Fibroblast of peridontal ligament (primary cell): Measurements from ENCODE around the gene AKAP6.
"Not testable (repeated sequence)": the region's sequence is repeated elsewhere in the genome, so short reads cannot be mapped to it uniquely, and the experiment has no call there.

ENCODE experiments used
- DNase-seq: peaks from one replicate; pipeline ENCODE4 v3.0.0-alpha.2; 2010; ENCODE audit errors: extremely low read depth

AKAP6 gene

GRCh38 chr14:32447371-32447770, 118.3 kb downstream of the AKAP6 start:
- DNase-seq, result no peak

GRCh38 chr14:32449648-32450047, 120.5 kb downstream of the AKAP6 start:
- no peak for DNase-seq

- DNase-seq, result no peak
Observed at GRCh38 chr14:32450919-32451675, 122.0 kb downstream of the AKAP6 start.

GRCh38 chr14:32453857-32454810, 125.0 kb downstream of the AKAP6 start:
- no peak for DNase-seq

- peak; percentile 70 for DNase-seq
Observed at GRCh38 chr14:32457213-32457920, 128.3 kb downstream of the AKAP6 start.

- DNase-seq, result no peak
Observed at GRCh38 chr14:32458720-32459119, 129.6 kb downstream of the AKAP6 start.

GRCh38 chr14:32460267-32460666, 131.2 kb downstream of the AKAP6 start:
- DNase-seq, result no peak

GRCh38 chr14:32462553-32462952, 133.5 kb downstream of the AKAP6 start:
- not testable (repeated sequence) for DNase-seq

GRCh38 chr14:32468955-32469354, 139.9 kb downstream of the AKAP6 start:
- peak; percentile 74 for DNase-seq

- DNase-seq, result peak; percentile 79
Observed at GRCh38 chr14:32469388-32470160, 140.5 kb downstream of the AKAP6 start.

GRCh38 chr14:32470161-32470715, 141.1 kb downstream of the AKAP6 start:
- DNase-seq, result no peak

GRCh38 chr14:32471181-32471580, 142.1 kb downstream of the AKAP6 start:
- DNase-seq, result no peak

- no peak for DNase-seq
Observed at GRCh38 chr14:32472076-32472475, 143.0 kb downstream of the AKAP6 start.

GRCh38 chr14:32472512-32473463, 143.7 kb downstream of the AKAP6 start:
- DNase-seq, result peak; percentile 89

- peak; percentile 54 for DNase-seq
Observed at GRCh38 chr14:32473464-32473855, 144.4 kb downstream of the AKAP6 start.

GRCh38 chr14:32474478-32475195, 145.5 kb downstream of the AKAP6 start:
- no peak for DNase-seq

- DNase-seq, result no peak
Observed at GRCh38 chr14:32476532-32476931, 147.4 kb downstream of the AKAP6 start.

GRCh38 chr14:32477396-32477795, 148.3 kb downstream of the AKAP6 start:
- no peak for DNase-seq

- peak; percentile 44 for DNase-seq
Observed at GRCh38 chr14:32478050-32478449, 149.0 kb downstream of the AKAP6 start.
